NCI-H510A treated with DMSO at 0.1 percent for 48 hours (cell line): Measurements from ENCODE around the gene MELK.
"Not testable (repeated sequence)": the region's sequence is repeated elsewhere in the genome, so short reads cannot be mapped to it uniquely, and the experiment has no call there.

Experiments
- DNase-seq: peaks from one replicate; lab custom pipeline; 2025; lab: John Stamatoyannopoulos, UW

Gene MELK

GRCh38 chr9:36572515-36573418 is at the start of gene MELK:
Gene MELK, plus strand, starts transcription at chr9:36572895. Its CDS starts 8,787 bp downstream, at chr9:36581682.
- peak; percentile 67 for DNase-seq

- peak; percentile 29 for DNase-seq
These were observed 42.5 kb upstream of the MELK start for GRCh38 chr9:36530224-36530623.

- DNase-seq, result no peak
These were observed 40.3 kb upstream of the MELK start for GRCh38 chr9:36532353-36532752.

GRCh38 chr9:36533726-36534125 is 39.0 kb upstream of the MELK start:
- DNase-seq, result not testable (repeated sequence)

- DNase-seq, result no peak
These were observed 37.6 kb upstream of the MELK start for GRCh38 chr9:36535107-36535506.

DNA sequence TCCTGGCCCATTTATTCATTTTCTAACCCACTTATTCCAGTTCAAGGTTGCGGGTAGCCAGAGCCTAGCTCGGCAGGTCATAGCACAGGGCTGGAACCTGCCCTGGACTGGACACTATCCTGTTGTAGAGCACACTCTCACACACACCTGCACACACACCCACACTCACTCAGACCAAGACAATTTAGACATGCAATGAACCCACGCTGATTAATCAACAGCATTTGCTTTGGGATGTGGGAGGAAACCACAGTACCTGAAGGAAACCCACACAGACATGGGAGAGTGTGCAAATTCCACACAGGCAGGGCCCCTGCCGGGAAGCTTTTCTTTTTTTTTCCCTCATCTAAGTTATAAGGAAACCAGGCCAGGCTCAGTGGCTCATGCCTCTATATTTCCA is 34.8 kb upstream of the MELK start:
- no peak for DNase-seq

GRCh38 chr9:36542355-36542754 is 30.3 kb upstream of the MELK start:
- DNase-seq, result no peak

DNA sequence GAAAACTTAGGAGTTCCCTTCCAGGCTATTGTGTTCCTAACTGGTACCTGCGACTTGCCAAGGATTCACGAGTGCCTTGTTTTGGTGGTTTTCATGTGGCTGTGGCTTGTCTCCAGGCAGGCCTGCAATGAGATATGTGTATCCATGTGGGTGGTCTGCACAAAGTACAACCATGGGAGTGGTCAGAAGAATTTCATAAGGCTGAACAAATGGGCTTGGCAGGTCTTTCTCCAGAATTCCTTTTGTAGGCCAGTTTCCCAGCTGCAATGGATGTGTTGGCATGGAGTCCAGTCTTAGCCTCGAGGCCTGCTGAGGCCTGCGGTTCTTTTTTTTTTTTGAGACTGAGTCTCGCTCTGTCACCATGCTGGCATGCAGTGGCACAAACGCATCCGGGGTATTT is 28.8 kb upstream of the MELK start:
- no peak for DNase-seq

- no peak for DNase-seq
These were observed 25.1 kb upstream of the MELK start for GRCh38 chr9:36547598-36547997.

- DNase-seq, result no peak
These were observed 24.2 kb upstream of the MELK start for GRCh38 chr9:36548454-36548853.

GRCh38 chr9:36550135-36550534 is 22.6 kb upstream of the MELK start:
- DNase-seq, result no peak

DNA sequence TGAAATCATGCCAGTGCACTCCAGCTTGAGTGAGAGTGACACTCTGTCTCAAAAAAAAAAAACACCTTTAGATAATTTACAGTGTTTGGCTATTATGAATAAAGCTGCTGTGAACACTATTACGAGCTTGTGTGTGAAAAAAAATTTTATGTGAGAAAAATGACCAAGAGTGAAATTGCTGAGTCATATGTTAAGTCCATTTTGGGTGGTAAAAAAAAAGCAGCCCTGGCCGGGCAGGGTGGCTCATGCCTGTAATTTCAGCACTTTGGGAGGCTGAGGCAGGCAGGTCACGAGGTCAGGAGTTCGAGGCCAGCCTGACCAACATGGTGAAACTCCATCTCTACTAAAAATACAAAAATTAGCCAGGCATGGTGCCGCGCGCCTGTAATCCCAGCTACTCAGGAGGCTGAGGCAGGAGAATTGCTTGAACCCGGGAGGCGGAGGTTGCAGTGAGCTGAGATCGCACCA is 22.0 kb upstream of the MELK start:
- not testable (repeated sequence) for DNase-seq

GRCh38 chr9:36551129-36551528 is 21.6 kb upstream of the MELK start:
- DNase-seq, result no peak

DNA sequence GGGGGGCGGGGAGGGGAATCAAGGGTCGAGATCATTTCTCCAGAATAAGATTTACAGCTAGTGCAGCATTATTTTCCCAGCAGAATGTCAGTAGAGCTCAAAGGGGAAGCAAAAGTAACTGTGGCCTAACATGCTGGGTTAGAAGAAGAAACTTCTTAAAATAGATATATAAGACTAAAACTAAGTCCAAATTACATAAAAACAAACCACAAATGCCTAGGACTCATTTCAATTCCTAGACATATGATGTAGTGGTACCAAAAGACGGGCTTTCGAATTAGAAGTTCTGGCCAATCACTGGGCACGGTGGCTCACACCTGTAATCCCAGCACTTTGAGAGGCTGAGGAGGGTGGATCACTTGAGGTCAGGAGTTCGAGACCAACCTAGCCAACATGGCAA is 20.8 kb upstream of the MELK start:
- DNase-seq, result no peak

DNA sequence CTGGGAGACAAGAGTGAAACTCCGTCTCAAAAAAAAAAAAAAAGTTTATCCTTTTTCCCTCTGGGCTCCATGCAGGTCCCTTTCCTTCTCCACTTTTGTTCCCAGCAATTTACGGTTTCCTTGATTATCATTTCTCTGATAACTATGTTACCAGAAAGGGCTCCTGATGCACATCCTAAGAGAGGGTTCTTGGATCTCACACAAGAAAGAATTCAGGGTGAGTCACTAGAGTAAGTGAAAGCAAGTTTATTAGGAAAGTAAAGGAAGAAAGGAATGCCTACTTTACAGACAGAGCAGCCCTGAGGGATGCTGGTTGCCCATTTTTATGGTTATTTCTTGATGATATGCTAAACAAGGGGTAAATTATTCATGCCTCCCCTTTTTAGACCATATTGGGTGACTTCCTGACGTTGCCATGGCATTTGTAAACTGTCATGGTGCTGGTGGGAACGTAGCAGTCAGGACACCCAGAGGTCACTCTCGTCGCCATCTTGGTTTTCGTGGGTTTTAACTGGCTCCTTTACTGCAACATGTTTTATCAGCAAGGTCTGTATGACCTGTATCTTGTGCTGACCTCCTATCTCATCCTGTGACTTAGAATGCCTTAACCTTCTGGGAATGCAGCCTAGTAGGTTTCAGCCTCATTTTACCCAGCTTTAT is 13.5 kb upstream of the MELK start:
- DNase-seq, result no peak

DNA sequence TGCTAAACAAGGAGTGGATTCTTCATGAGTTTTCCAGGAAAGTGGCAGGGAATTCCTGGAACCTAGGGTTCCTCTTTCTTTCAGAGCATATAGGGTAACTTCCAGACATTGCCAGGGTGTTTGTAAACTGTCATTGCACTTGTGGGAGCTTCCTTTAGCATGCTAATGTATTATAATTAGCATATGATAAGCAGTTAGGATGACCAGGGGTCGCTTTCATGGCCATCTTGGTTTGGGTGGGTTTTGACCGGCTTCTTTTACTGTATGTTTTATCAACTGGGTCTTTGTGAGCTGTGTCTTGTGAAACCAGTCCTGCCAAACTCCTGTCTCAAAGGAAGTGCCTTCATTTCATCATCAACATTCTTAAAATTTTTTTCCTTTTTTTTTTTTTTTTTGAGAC is 11.9 kb upstream of the MELK start:
- DNase-seq, result no peak

DNA sequence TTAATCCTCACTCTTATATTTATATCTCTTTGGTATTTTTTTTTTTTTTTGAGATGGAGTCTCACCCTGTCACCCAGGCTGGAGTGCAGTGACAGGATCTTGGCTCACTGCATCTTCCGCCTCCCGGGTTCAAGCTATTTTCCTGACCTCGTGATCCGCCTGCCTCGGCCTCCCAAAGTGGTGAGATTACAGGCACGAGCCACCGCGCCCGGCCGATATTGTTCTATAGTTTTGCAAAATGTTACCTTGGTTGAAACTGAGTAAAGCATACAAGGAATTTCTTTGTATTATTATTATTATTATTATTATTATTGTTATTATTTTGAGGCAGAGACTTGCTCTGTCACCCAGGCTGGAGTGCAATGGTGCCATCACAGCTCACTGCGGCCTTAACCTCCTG is 9.9 kb upstream of the MELK start:
- DNase-seq, result not testable (repeated sequence)

DNA sequence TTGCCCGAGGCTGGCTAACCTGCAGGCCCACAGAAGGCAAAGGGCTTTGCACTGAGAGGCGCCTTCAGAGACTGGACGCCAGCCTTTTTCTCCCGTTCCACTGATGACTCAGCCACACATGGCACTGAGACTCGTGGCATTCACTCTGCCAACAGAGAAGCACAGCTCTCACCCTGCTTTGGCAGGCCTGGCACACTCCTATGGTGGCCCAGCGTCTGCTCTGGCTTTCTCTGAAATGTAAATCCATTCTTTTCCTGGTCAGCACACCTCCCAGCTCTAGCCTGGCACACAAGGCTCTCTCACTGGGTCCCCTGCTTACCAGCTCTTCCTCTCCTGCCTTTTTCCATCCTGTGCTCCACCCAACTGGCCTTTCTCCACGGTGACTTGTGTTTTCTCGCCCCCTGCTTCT is 5.9 kb upstream of the MELK start:
- no peak for DNase-seq

GRCh38 chr9:36568681-36569080 is 4.0 kb upstream of the MELK start:
- DNase-seq, result not testable (repeated sequence)

DNA sequence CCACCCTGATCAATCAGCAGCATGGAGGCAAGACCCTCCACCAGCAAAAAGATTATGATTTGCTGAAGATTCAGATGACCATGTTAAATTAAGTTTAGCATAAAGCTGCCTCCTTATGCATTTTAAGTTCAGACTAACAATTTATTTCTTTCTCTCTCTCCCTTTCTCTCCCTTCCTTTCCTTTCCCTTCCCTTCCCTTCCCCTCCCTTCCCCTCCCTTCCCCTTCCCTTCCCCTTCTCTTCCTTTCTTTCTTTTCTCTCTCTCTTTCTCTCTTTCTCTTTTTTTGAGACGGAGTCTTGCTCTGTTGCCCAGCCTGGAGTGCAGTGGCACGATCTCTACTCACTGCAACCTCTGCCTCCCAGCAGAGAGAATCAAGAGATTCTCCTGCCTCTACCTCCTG is 1.4 kb upstream of the MELK start:
- DNase-seq, result no peak

DNA sequence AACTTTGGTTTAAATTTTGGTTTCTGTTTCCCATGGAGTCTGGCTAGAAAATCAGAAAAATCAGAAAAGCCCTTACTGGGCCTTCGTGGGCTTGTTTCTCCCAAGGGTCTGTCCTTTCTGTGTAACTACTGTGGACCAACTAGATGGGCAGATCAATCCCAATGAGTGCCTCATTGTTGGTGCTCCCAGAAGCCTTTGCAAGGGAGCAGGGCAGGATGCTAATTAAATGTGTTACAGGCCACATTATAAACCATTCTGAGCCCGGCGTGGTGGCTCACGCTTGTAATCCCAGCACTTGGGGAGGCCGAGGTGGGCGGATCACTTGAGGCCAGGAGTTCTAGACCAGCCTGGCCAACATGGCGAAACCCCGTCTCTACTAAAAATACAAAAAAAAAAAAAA is 1.4 kb downstream of the MELK start:
- not testable (repeated sequence) for DNase-seq

DNA sequence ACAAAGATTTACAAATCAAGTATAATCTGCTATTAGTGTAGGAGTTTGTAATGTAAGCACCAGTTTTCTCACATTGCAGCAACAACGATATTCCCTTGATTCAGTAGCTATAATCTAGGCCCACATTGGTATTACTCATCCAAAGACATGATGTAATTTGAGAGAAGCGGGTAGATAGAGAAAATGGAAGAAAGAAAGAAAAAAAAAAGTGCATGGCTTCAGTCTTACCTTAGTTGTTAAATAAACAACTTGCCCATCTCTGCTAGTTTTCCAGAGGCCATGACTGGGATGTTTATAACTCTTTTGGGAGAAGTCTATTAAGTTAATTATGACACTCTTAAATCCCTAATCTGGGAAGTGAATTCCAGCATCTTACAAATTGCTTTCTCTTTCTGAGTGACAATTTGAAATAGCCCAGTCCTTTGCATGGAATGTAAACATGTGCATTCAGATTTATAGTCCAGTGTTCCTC is 2.8 kb downstream of the MELK start:
- no peak for DNase-seq

DNA sequence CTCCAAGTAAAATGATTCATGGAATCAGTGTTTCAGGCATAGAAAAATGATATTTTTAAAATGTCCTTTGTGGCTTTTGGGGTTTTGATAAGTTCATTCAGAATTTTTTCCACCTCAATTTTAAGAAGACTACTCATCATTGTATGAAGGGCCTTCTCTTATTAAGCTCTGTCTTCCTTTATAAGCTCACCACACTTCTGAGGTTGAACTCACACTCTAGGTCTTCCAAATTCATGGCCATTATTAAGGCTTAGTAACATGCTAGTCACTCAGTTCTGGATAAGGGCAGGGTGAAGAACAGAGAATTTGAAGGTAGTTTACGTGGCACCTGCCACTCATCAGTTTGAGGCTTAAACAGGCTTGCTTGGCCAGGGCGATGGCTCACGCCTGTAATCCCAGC is 4.2 kb downstream of the MELK start:
- no peak for DNase-seq
